GM12878 (cell line): ENCODE results near the gene RBM18. TPM values are rescaled to one million over a fixed set of nuclear protein-coding genes. Genes with fewer than 3 reads are reported as not detected.

ENCODE experiments used
- ATAC-seq: fragments of 200-7000 bp; cut with Tn5 transposase; 3 replicates; pipeline ENCODE4 v1.9.1; 2020; ENCODE audit warnings: mild to moderate bottlenecking, moderate library complexity
- BruUV-seq: library from RNA; stranded (reverse); fragments of 400-500 nt; replicated peaks from 2 replicates; lab custom pipeline; 2021; lab: Mats Ljungman, UMichigan
- CTCF ChIA-PET: fragments of 300-600 bp; sonication (Branson Sonifier 250); formaldehyde crosslinking; extraction: SDS; loops from one replicate; lab custom pipeline; 2021; ENCODE audit warnings: inconsistent platforms; lab: Yijun Ruan, JAX
- POLR2A ChIA-PET: fragments of 350-600 bp; formaldehyde crosslinking; extraction: SDS; loops from one replicate; lab custom pipeline; 2021; ENCODE audit warnings: inconsistent platforms; lab: Charles Lee
- RAD21 ChIA-PET: fragments of 300-600 bp; sonication (Branson Sonifier 250); formaldehyde crosslinking; loops from one replicate; lab custom pipeline; 2023; ENCODE audit warnings: antibody characterized with exemption; ENCODE audit not compliant: unreplicated experiment; lab: Charles Lee
- SMC1A ChIA-PET: fragments of 300-600 bp; sonication (Branson Sonifier 250); formaldehyde crosslinking; loops from one replicate; lab custom pipeline; 2023; ENCODE audit not compliant: unreplicated experiment, uncharacterized antibody; lab: Charles Lee
- DNase-seq: peaks from one replicate; pipeline ENCODE4 v3.0.0-alpha.2; 2011; ENCODE audit warnings: low read depth, low spot score
- FAIRE-seq: peaks from 3 replicates; lab custom pipeline; 2011; peaks lifted over from hg19 to GRCh38; lab: Jason Lieb, UNC
- H2AFZ ChIP-seq: 2 replicates; pipeline ENCODE4 v1.6.0; 2011; ENCODE audit warnings: low read depth, low read length, control low read depth; ENCODE audit not compliant: control insufficient read depth
- H3K27ac ChIP-seq: 2 replicates; pipeline ENCODE4 v1.5.1; 2011; ENCODE audit warnings: control low read depth; ENCODE audit not compliant: control insufficient read depth, insufficient read depth
- H3K27me3 ChIP-seq, 2 experiments: replicated peaks in 1 of 2; 2 replicates each; pipeline versions ENCODE4 v1.6.0 to v1.6.1; 2011; ENCODE audit warnings: low read length in 1 of 2; ENCODE audit not compliant: control insufficient read depth in 2 of 2, insufficient read depth in 2 of 2
- H3K36me3 ChIP-seq, 2 experiments: 2 replicates each; pipeline ENCODE4 v1.5.1; 2011; ENCODE audit warnings: low read length in 1 of 2; ENCODE audit not compliant: control insufficient read depth in 2 of 2, insufficient read depth in 2 of 2
- H3K4me1 ChIP-seq: 2 replicates; pipeline ENCODE4 v1.6.1; 2011; ENCODE audit warnings: mild to moderate bottlenecking, low read length, moderate library complexity, mixed read lengths; ENCODE audit not compliant: control insufficient read depth, insufficient read depth
- H3K4me2 ChIP-seq: 2 replicates; pipeline ENCODE4 v1.6.0; 2011; ENCODE audit warnings: control low read depth; ENCODE audit not compliant: control insufficient read depth, insufficient read depth
- H3K4me3 ChIP-seq: fragments of 200-600 bp; sonication (generic); 2 replicates; pipeline ENCODE4 v1.5.1; 2016
- H3K79me2 ChIP-seq: 2 replicates; pipeline ENCODE4 v1.6.0; 2011; ENCODE audit warnings: low read length; ENCODE audit not compliant: control insufficient read depth, insufficient read depth
- H3K9ac ChIP-seq: 2 replicates; pipeline ENCODE4 v1.8.0; 2011; ENCODE audit warnings: low read length, control low read depth, mixed read lengths; ENCODE audit not compliant: control insufficient read depth, insufficient read depth
- H3K9me3 ChIP-seq: replicated peaks from 3 replicates; pipeline ENCODE4 v1.5.1; 2011; ENCODE audit warnings: mild to moderate bottlenecking, low read length; ENCODE audit not compliant: control insufficient read depth, insufficient read depth
- H4K20me1 ChIP-seq: 2 replicates; pipeline ENCODE4 v1.6.0; 2011; ENCODE audit not compliant: control insufficient read depth, insufficient read depth
- ASH2L ChIP-seq: fragments of 300-600, 200-600 bp; sonication (generic); IDR thresholded peaks from 2 replicates; pipeline ENCODE4 v1.6.1; 2017; ENCODE audit warnings: low read depth, mild to moderate bottlenecking, borderline replicate concordance
- CREB1 ChIP-seq: IDR thresholded peaks from 2 replicates; pipeline ENCODE4 v1.6.1; 2012; ENCODE audit warnings: low read depth, mild to moderate bottlenecking, inconsistent platforms
- FOXK2 ChIP-seq: fragments of 450-650 bp; IDR thresholded peaks from 2 replicates; pipeline ENCODE4 v1.6.1; 2017; ENCODE audit warnings: mild to moderate bottlenecking, moderate library complexity
- HDAC2 ChIP-seq: fragments of 200-600 bp; sonication (generic); IDR thresholded peaks from 2 replicates; pipeline ENCODE4 v1.6.1; 2017
- HDGF ChIP-seq: fragments of 450-650 bp; IDR thresholded peaks from 2 replicates; pipeline ENCODE4 v1.6.1; 2016; ENCODE audit warnings: antibody characterized with exemption
- IKZF1 ChIP-seq: fragments of 450-650 bp; conservative IDR thresholded peaks from 2 replicates; pipeline ENCODE4 v1.6.1; 2017; ENCODE audit warnings: antibody characterized with exemption, mild to moderate bottlenecking
- NFYA ChIP-seq: IDR thresholded peaks from 2 replicates; pipeline ENCODE4 v1.6.1; 2011; ENCODE audit warnings: low read depth, mild to moderate bottlenecking, low read length, improper control_type of control experiment, borderline replicate concordance
- RAD51 ChIP-seq: fragments of 450-650 bp; IDR thresholded peaks from 2 replicates; pipeline ENCODE4 v1.6.1; 2016; ENCODE audit warnings: moderate library complexity, mild to moderate bottlenecking, inconsistent platforms
- SP1 ChIP-seq: IDR thresholded peaks from one replicate; pipeline ENCODE4 v1.6.1; 2011; ENCODE audit warnings: low read depth, low read length
- SPI1 ChIP-seq: IDR thresholded peaks from 2 replicates; pipeline ENCODE4 v1.6.1; 2011; ENCODE audit warnings: low read depth, mild to moderate bottlenecking, low read length, moderate library complexity, borderline replicate concordance; ENCODE audit not compliant: insufficient read depth
- SREBF1 ChIP-seq: IDR thresholded peaks from 2 replicates; pipeline ENCODE4 v1.6.1; 2012; ENCODE audit warnings: mild to moderate bottlenecking, low read length
- WRNIP1 ChIP-seq: IDR thresholded peaks from 2 replicates; pipeline ENCODE4 v1.6.1; 2011; ENCODE audit warnings: low read depth, low read length, improper control_type of control experiment, borderline replicate concordance
- ZBTB11 ChIP-seq: fragments of 450-650 bp; formaldehyde crosslinking; IDR thresholded peaks from 2 replicates; pipeline ENCODE4 v1.5.0; 2022; ENCODE audit warnings: mild to moderate bottlenecking, missing genetic modification characterization
- WGBS: methylation state at CpG from one replicate; pipeline ENCODE4 v1.1.6; 2016; ENCODE audit warnings: low lambda C conversion rate; ENCODE audit not compliant: insufficient replicate concordance, insufficient coverage; ENCODE audit errors: missing lambda C conversion rate; 5-methylcytosine and 5-hydroxymethylcytosine counted together
- in situ Hi-C: fragments of 300-500 bp; cut with MboI; formaldehyde crosslinking; loops from 9 replicates; pipeline ENCODE4 v1.14.3; 2018; ENCODE audit warnings: mixed read lengths
- intact Hi-C: fragments of 100-400 bp; cut with micrococcal nuclease; formaldehyde crosslinking; loops from one replicate; pipeline ENCODE4 v1.14.2; 2022; ENCODE audit not compliant: unreplicated experiment
- polyA plus RNA-seq, 11 experiments: library from polyadenylated mRNA; depleted of rRNA in 4 of 11; unstranded in 6 of 11; stranded (reverse) in 5 of 11; fragments of >200 nt; fragmentation: Nextera tagmentation in 4 of 11; fragmentation: Illumina TruSeq in 1 of 11; extraction: Ambion mirVana in 4 of 11; extraction: Trizol in 1 of 11; gene quantifications; 1 replicate in 1 of 11; 2 replicates in 10 of 11; pipeline versions ENCODE4 v1.2.1 to v1.2.3, GENCODE V29; 2011 to 2016; ENCODE audit warnings: inconsistent platforms in 2 of 11, missing spikeins in 2 of 11, low read depth in 1 of 11
- total RNA-seq, 4 experiments: library from RNA; depleted of rRNA in 3 of 4; stranded (reverse); fragments of >200 nt in 3 of 4; fragmentation: Illumina TruSeq in 1 of 4; extraction: Trizol in 1 of 4; gene quantifications; 2 replicates each; pipeline versions ENCODE4 v1.2.1 to v1.2.3, GENCODE V29; 2013 to 2021
- TF ChIP-seq, protein P1 (sequence below): fragments of 450-650 bp; IDR thresholded peaks from 2 replicates; pipeline ENCODE4 v1.6.1; 2018; ENCODE audit warnings: borderline replicate concordance, mild to moderate bottlenecking; ENCODE audit not compliant: partially characterized antibody

RBM18 gene
- total and polyA plus RNA-seq, 10 of the 15 experiments (the other 5 are each of a cell fraction or from before 2014, with no cell fraction given) = 6.4 to 46.8 (median 30.4) TPM

DNA sequence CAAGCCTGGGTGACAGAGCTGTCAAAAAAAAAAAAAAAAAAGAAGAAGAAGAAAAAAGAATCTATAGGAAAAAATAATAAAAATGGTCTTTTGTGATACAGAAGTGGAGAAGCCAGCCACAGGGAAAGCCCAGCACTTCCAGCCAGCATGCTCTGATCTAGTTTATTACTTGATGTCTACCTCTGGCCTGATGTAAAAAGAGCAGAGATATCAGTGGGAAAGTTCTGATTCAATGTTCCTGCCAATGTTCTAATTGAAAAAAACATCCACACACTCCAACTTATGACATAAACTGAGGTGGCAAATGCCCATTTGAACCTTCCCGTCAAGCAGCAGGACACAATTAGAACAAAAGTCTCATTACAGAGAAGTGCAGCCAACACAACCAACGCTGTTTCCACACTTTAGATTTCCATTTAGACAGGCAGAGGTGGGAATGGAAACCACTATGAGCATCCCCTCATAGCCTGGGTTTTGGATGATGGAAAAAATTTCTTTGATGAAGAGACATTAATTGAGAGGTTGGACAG lies 5.7 kb downstream of the RBM18 start:
- 96% methylated on average over 2 of the region's 2 CpGs for WGBS
- SMC1A ChIA-PET = no interaction called here
- RAD21 ChIA-PET = no interaction called here
- H4K20me1 ChIP-seq = no peaks in the 10 kb centered on the region
- in situ Hi-C loops = no loop called here
- H3K27ac ChIP-seq = no peak overlapping the region
- no TSS peak for BruUV-seq
- no peak for TF ChIP-seq WRNIP1
- TF ChIP-seq IKZF1 = no peak
- TF ChIP-seq, protein P1, sequence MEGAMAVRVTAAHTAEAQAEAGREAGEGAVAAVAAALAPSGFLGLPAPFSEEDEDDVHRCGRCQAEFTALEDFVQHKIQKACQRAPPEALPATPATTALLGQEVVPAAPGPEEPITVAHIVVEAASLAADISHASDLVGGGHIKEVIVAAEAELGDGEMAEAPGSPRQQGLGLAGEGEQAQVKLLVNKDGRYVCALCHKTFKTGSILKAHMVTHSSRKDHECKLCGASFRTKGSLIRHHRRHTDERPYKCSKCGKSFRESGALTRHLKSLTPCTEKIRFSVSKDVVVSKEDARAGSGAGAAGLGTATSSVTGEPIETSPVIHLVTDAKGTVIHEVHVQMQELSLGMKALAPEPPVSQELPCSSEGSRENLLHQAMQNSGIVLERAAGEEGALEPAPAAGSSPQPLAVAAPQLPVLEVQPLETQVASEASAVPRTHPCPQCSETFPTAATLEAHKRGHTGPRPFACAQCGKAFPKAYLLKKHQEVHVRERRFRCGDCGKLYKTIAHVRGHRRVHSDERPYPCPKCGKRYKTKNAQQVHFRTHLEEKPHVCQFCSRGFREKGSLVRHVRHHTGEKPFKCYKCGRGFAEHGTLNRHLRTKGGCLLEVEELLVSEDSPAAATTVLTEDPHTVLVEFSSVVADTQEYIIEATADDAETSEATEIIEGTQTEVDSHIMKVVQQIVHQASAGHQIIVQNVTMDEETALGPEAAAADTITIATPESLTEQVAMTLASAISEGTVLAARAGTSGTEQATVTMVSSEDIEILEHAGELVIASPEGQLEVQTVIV = no peak
- no peak for TF ChIP-seq ZBTB11 (CRISPR knock-in tag)
- no peak for TF ChIP-seq HDAC2
- TF ChIP-seq ASH2L = no peak
- no peak for TF ChIP-seq SP1
- TF ChIP-seq SREBF1 = no peak
- TF ChIP-seq CREB1 = no peak
- TF ChIP-seq NFYA = no peak
- no peak for TF ChIP-seq FOXK2
- TF ChIP-seq HDGF = no peak
- no peak for TF ChIP-seq SPI1
- no peak for TF ChIP-seq RAD51
- TF ChIP-seq, all 136 proteins: peak for 0
- H3K36me3 ChIP-seq = peaks cover 0 to 15% of the 10 kb centered on the region in 2 experiments; a peak in 2 of 4 replicates
- H3K27me3 ChIP-seq = no peaks in the 10 kb centered on the region
- POLR2A ChIA-PET = no interaction called here
- no peak for FAIRE-seq
- H2AFZ ChIP-seq = no peak overlapping the region
- no peak for ATAC-seq
- no peaks in the 10 kb centered on the region for H3K9me3 ChIP-seq
- no peak overlapping the region for H3K9ac ChIP-seq
- CTCF ChIA-PET = no interaction called here
- DNase-seq = no peak
- H3K4me2 ChIP-seq = no peak overlapping the region
- H3K4me3 ChIP-seq = no peak overlapping the region
- intact Hi-C loops = no loop called here
- H3K4me1 ChIP-seq = no peaks in the 10 kb centered on the region
- H3K79me2 ChIP-seq = peaks cover 22% of the 10 kb centered on the region
